K562 (cell line): ENCODE data around the gene CKMT2. TPM values are rescaled to one million over a fixed set of nuclear protein-coding genes. Genes with fewer than 3 reads are reported as not detected.

Experiments used
- ATAC-seq: fragments of 200-7000 bp; cut with Tn5 transposase; 3 replicates; pipeline ENCODE4 v1.9.1; 2020; ENCODE audit warnings: moderate library complexity
- BruUV-seq: library from RNA; stranded (reverse); fragments of 400-500 nt; replicated peaks from 2 replicates; lab custom pipeline; 2021; lab: Mats Ljungman, UMichigan
- CTCF ChIA-PET: fragments of 300-600 bp; formaldehyde crosslinking; extraction: SDS; loops from one replicate; lab custom pipeline; 2021; ENCODE audit warnings: low intra/inter-chr PET ratio; lab: Yijun Ruan, JAX
- POLR2A ChIA-PET: fragments of 300-600, 350-650 bp; sonication (Branson Sonifier 250); formaldehyde crosslinking; extraction: SDS; loops from one replicate; lab custom pipeline; 2021; ENCODE audit warnings: antibody characterized with exemption, inconsistent platforms; lab: Yijun Ruan, JAX
- DNase-seq, 4 experiments: peaks; one replicate each; pipeline versions ENCODE4 v3.0.0 to v3.0.0-alpha.2; 2011 to 2018; ENCODE audit warnings: low spot score in 3 of 4, mixed read lengths in 3 of 4; ENCODE audit errors: extremely low read depth in 1 of 4
- FAIRE-seq: peaks from 2 replicates; lab custom pipeline; 2011; peaks lifted over from hg19 to GRCh38; lab: Jason Lieb, UNC
- H2AFZ ChIP-seq: 2 replicates; pipeline ENCODE4 v1.6.0; 2011; ENCODE audit warnings: low read depth, low read length, control low read depth, inconsistent platforms
- H3K27ac ChIP-seq: fragments of 200-600 bp; 3 replicates; pipeline ENCODE4 v1.8.0; 2011; ENCODE audit warnings: low read depth, mild to moderate bottlenecking, control low read depth, inconsistent platforms, low read length, moderate library complexity, mixed read lengths; ENCODE audit errors: extremely low read depth
- H3K27me3 ChIP-seq, 2 experiments: fragments of 300-600 bp in 1 of 2; 2 replicates in 1 of 2; 3 replicates in 1 of 2; pipeline versions ENCODE4 v1.6.0 to v1.8.0; 2011; ENCODE audit warnings: inconsistent platforms in 2 of 2, low read length in 2 of 2, mild to moderate bottlenecking in 1 of 2, mixed read lengths in 1 of 2, moderate library complexity in 1 of 2; ENCODE audit not compliant: control insufficient read depth in 2 of 2, insufficient read depth in 2 of 2
- H3K36me3 ChIP-seq: fragments of 300-600 bp; 3 replicates; pipeline ENCODE4 v1.8.0; 2011; ENCODE audit warnings: mild to moderate bottlenecking, low read length, inconsistent platforms; ENCODE audit not compliant: control insufficient read depth, insufficient read depth
- H3K4me1 ChIP-seq, 2 experiments: fragments of 200-600 bp in 1 of 2; replicated peaks in 1 of 2; 2 replicates in 1 of 2; 3 replicates in 1 of 2; pipeline versions ENCODE4 v1.5.1 to v1.8.0; 2011; ENCODE audit warnings: inconsistent platforms in 2 of 2, low read length in 2 of 2, mild to moderate bottlenecking in 1 of 2, mixed read lengths in 1 of 2, moderate library complexity in 1 of 2; ENCODE audit not compliant: control insufficient read depth in 2 of 2, insufficient read depth in 2 of 2
- H3K4me2 ChIP-seq: 2 replicates; pipeline ENCODE4 v1.6.1; 2011; ENCODE audit warnings: low read length, control low read depth, inconsistent platforms, mixed read lengths; ENCODE audit not compliant: insufficient read depth
- H3K4me3 ChIP-seq: fragments of 200-600 bp; sonication (generic), shearing (Covaris generic); 2 replicates; pipeline ENCODE4 v1.5.1; 2016; ENCODE audit warnings: control low read depth, inconsistent platforms
- H3K79me2 ChIP-seq: fragments of 200-600 bp; 3 replicates; pipeline ENCODE4 v1.8.0; 2011; ENCODE audit warnings: low read length, inconsistent platforms; ENCODE audit not compliant: control insufficient read depth, insufficient read depth
- H3K9ac ChIP-seq, 2 experiments: 2 replicates each; pipeline versions ENCODE4 v1.6.0 to v1.6.1; 2011; ENCODE audit warnings: low read depth in 2 of 2, low read length in 2 of 2, control low read depth in 1 of 2, inconsistent platforms in 1 of 2, mild to moderate bottlenecking in 1 of 2, mixed read lengths in 1 of 2; ENCODE audit not compliant: insufficient read depth in 1 of 2
- H3K9me1 ChIP-seq: one replicate; pipeline ENCODE4 v1.6.0; 2011; ENCODE audit warnings: inconsistent platforms, mild to moderate bottlenecking, low read length, moderate library complexity; ENCODE audit not compliant: control insufficient read depth, insufficient read depth
- H3K9me3 ChIP-seq: replicated peaks from 2 replicates; pipeline ENCODE4 v1.5.1; 2011; ENCODE audit warnings: low read depth, low read length, inconsistent platforms; ENCODE audit not compliant: control insufficient read depth, insufficient read depth
- H4K20me1 ChIP-seq: replicated peaks from 2 replicates; pipeline ENCODE4 v1.6.1; 2011; ENCODE audit warnings: low read length, inconsistent platforms, mixed read lengths; ENCODE audit not compliant: control insufficient read depth, insufficient read depth
- CAMTA2 ChIP-seq: fragments of 250-450 bp; sonication (Bioruptor Pico); conservative IDR thresholded peaks from 2 replicates; pipeline ENCODE4 v1.5.1; 2022
- CLOCK ChIP-seq: fragments of 250-450 bp; sonication (Bioruptor Pico); IDR thresholded peaks from 2 replicates; pipeline ENCODE4 v1.4.0; 2020; ENCODE audit warnings: mild to moderate bottlenecking, moderate library complexity, borderline replicate concordance
- GATA2 ChIP-seq: sonication (generic); formaldehyde crosslinking; IDR thresholded peaks from 2 replicates; pipeline ENCODE4 v1.4.0; 2020; ENCODE audit warnings: mild to moderate bottlenecking, missing genetic modification reagents
- GTF2F1 ChIP-seq: IDR thresholded peaks from 2 replicates; pipeline ENCODE4 v1.6.1; 2011; ENCODE audit warnings: low read depth, low read length, improper control_type of control experiment
- HIVEP1 ChIP-seq: fragments of 250-450 bp; sonication (Bioruptor Pico); IDR thresholded peaks from 2 replicates; pipeline ENCODE4 v1.4.0; 2020; ENCODE audit warnings: mild to moderate bottlenecking
- HNRNPUL1 ChIP-seq: fragments of 200-400 bp; formaldehyde crosslinking; IDR thresholded peaks from 2 replicates; pipeline ENCODE4 v1.6.1; 2017; ENCODE audit warnings: low read length
- NEUROD1 ChIP-seq: fragments of 150-350 bp; IDR thresholded peaks from 2 replicates; pipeline ENCODE4 v1.6.1; 2014; ENCODE audit warnings: borderline replicate concordance, low read length, low read depth; ENCODE audit not compliant: partially characterized antibody
- RCOR1 ChIP-seq, 2 experiments: IDR thresholded peaks; 2 replicates each; pipeline ENCODE4 v1.6.1; 2012; ENCODE audit warnings: low read depth in 2 of 2, low read length in 2 of 2, borderline replicate concordance in 1 of 2, improper control_type of control experiment in 1 of 2
- RFX1 ChIP-seq: fragments of 450-650 bp; IDR thresholded peaks from 2 replicates; pipeline ENCODE4 v1.6.1; 2016; ENCODE audit warnings: mild to moderate bottlenecking, moderate library complexity
- SIN3A ChIP-seq, 2 experiments: fragments of 150-350 bp in 1 of 2; IDR thresholded peaks; 2 replicates each; pipeline ENCODE4 v1.6.1; 2011 to 2016; ENCODE audit warnings: borderline replicate concordance in 2 of 2, low read depth in 2 of 2, low read length in 2 of 2, mild to moderate bottlenecking in 2 of 2, moderate library complexity in 2 of 2; ENCODE audit not compliant: control insufficient read depth in 1 of 2
- SMARCA5 ChIP-seq: fragments of 450-650 bp; IDR thresholded peaks from 2 replicates; pipeline ENCODE4 v1.6.1; 2016
- SREBF2 ChIP-seq: sonication (generic); formaldehyde crosslinking; IDR thresholded peaks from 2 replicates; pipeline ENCODE4 v1.4.0; 2020; ENCODE audit warnings: mild to moderate bottlenecking, missing genetic modification reagents
- THRAP3 ChIP-seq: fragments of 450-650 bp; IDR thresholded peaks from 2 replicates; pipeline ENCODE4 v1.6.1; 2016; ENCODE audit warnings: mild to moderate bottlenecking, inconsistent platforms, borderline replicate concordance
- ZC3H8 ChIP-seq: fragments of 450-650 bp; IDR thresholded peaks from 2 replicates; pipeline ENCODE4 v1.6.1; 2017
- ZNF395 ChIP-seq: fragments of 200-800 bp; sonication (Bioruptor generic); IDR thresholded peaks from 2 replicates; pipeline ENCODE4 v1.6.1; 2017; ENCODE audit warnings: missing genetic modification characterization, missing compliant biosample characterization
- ZNF778 ChIP-seq: fragments of 450-650 bp; formaldehyde crosslinking; IDR thresholded peaks from 2 replicates; pipeline ENCODE4 v1.4.0; 2020; ENCODE audit warnings: mild to moderate bottlenecking, moderate library complexity
- WGBS: fragments of 100-300 bp; shearing (Covaris generic); methylation state at CpG from one replicate; pipeline ENCODE4 v1.1.6; 2016; ENCODE audit warnings: low coverage, mixed read lengths; ENCODE audit not compliant: insufficient coverage; ENCODE audit errors: missing lambda C conversion rate; 5-methylcytosine and 5-hydroxymethylcytosine counted together
- in situ Hi-C: fragments of 300-500 bp; cut with MboI; formaldehyde crosslinking; loops from 4 replicates; pipeline ENCODE4 v1.15.0; 2018; ENCODE audit warnings: inconsistent platforms, mixed read lengths
- intact Hi-C: fragments of 100-400 bp; cut with micrococcal nuclease; formaldehyde crosslinking; loops from 2 replicates; pipeline ENCODE4 v1.14.2; 2022
- polyA plus RNA-seq, 8 experiments: library from polyadenylated mRNA; depleted of rRNA in 4 of 8; stranded (reverse) in 5 of 8; unstranded in 3 of 8; fragments of >200 nt; fragmentation: Nextera tagmentation in 2 of 8; fragmentation: Illumina TruSeq in 1 of 8; extraction: Ambion mirVana in 2 of 8; extraction: Trizol in 1 of 8; gene quantifications; 2 replicates each; pipeline versions ENCODE4 v1.2.1 to v1.2.3, GENCODE V29; 2011 to 2014; ENCODE audit warnings: inconsistent platforms in 1 of 8, missing spikeins in 1 of 8
- total RNA-seq, 7 experiments: library from RNA; depleted of rRNA in 6 of 7; stranded (reverse); fragments of >200 nt in 6 of 7; fragmentation: Illumina TruSeq in 2 of 7; extraction: Trizol in 2 of 7; gene quantifications; 2 replicates each; pipeline versions ENCODE4 v1.2.1 to v1.2.3, GENCODE V29; 2011 to 2021; ENCODE audit warnings: low replicate concordance in 1 of 7
- TF ChIP-seq, protein P1 (sequence below): fragments of 450-650 bp; IDR thresholded peaks from 2 replicates; pipeline ENCODE4 v1.6.1; 2016; ENCODE audit warnings: antibody characterized with exemption
- TF ChIP-seq, protein P2 (sequence below): fragments of 200-800 bp; sonication (Bioruptor generic); IDR thresholded peaks from 2 replicates; pipeline ENCODE4 v1.6.1; 2017; ENCODE audit warnings: missing genetic modification characterization, missing compliant biosample characterization

The CKMT2 gene
- total and polyA plus RNA-seq, 9 of the 15 experiments (the other 6 are each of a cell fraction or from before 2014, with no cell fraction given): 0.03 TPM; not detected in 8

DNA sequence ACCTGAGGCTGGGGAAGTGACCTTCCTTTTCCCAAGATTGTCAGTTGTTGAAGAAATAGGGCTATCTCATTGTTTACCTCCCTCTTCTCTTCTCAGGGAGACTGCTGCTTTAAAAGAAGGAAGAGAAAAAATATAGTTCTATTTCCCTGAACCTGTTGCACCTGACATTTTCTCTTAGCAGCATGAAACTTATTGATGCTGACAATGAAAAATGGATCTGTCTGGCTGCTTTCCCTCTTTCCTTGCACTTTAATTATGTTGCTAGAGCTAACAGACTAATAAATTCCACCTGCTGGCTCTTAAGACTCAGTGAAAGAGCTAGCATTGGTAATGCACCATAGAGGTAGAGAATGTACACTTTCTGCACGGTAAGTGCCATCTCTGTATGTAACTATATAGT, 6.2 kb upstream of the CKMT2 start:
- WGBS: 0% methylated on average over 1 of the region's 1 CpG
- intact Hi-C loops (no loop called here), in situ Hi-C loops (no loop called here)
- H3K36me3 ChIP-seq: no peaks in the 10 kb centered on the region
- POLR2A ChIA-PET: interaction anchor here (0.5 kb wide), 1 partner anchor 594 kb away, joined by 4 read pairs; no protein-coding TSS in a partner anchor
- no peaks in the 10 kb centered on the region for H3K79me2 ChIP-seq
- CTCF ChIA-PET: no interaction called here
- H3K27ac ChIP-seq: no peak overlapping the region
- no peaks in the 10 kb centered on the region for H3K9me3 ChIP-seq
- no TSS peak for BruUV-seq
- H3K4me3 ChIP-seq: no peak overlapping the region
- H2AFZ ChIP-seq: no peak overlapping the region
- no peak overlapping the region for H3K4me2 ChIP-seq
- no peak for DNase-seq
- no peak overlapping the region for H3K9ac ChIP-seq
- H3K4me1 ChIP-seq: no peaks in the 10 kb centered on the region
- H3K27me3 ChIP-seq: peaks cover 0 to 18% of the 10 kb centered on the region in 2 experiments; a peak in 3 of 5 replicates
- H4K20me1 ChIP-seq: no peaks in the 10 kb centered on the region
- no peak for ATAC-seq
- no peaks in the 10 kb centered on the region for H3K9me1 ChIP-seq
- FAIRE-seq: no peak
- TF ChIP-seq HIVEP1 (CRISPR knock-in tag) (no peak), SMARCA5 (no peak), SREBF2 (CRISPR knock-in tag) (no peak), CLOCK (CRISPR knock-in tag) (no peak), HNRNPUL1 (no peak), ZC3H8 (no peak), GATA2 (no peak), GTF2F1 (no peak), RCOR1 (IDR thresholded peaks at IDR 0.05; ENCODE audit: borderline replicate concordance in 1 of 2, low read depth in 2 of 2, low read length in 2 of 2) (no peak), CAMTA2 (no peak), SIN3A (IDR thresholded peaks at IDR 0.05; ENCODE audit: borderline replicate concordance in 2 of 2, control insufficient read depth in 1 of 2, low read depth in 2 of 2, low read length in 2 of 2) (no peak), THRAP3 (no peak), ZNF395 (CRISPR knock-in tag) (no peak), RFX1 (no peak), ZNF778 (CRISPR knock-in tag) (no peak), NEUROD1 (no peak)
- TF ChIP-seq, protein P1, sequence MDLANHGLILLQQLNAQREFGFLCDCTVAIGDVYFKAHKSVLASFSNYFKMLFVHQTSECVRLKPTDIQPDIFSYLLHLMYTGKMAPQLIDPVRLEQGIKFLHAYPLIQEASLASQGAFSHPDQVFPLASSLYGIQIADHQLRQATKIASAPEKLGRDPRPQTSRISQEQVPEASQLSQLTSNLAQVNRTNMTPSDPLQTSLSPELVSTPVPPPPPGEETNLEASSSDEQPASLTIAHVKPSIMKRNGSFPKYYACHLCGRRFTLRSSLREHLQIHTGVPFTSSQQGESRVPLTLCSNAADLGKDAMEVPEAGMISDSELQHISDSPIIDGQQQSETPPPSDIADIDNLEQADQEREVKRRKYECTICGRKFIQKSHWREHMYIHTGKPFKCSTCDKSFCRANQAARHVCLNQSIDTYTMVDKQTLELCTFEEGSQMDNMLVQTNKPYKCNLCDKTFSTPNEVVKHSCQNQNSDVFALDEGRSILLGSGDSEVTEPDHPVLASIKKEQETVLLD: no peak
- TF ChIP-seq, protein P2, sequence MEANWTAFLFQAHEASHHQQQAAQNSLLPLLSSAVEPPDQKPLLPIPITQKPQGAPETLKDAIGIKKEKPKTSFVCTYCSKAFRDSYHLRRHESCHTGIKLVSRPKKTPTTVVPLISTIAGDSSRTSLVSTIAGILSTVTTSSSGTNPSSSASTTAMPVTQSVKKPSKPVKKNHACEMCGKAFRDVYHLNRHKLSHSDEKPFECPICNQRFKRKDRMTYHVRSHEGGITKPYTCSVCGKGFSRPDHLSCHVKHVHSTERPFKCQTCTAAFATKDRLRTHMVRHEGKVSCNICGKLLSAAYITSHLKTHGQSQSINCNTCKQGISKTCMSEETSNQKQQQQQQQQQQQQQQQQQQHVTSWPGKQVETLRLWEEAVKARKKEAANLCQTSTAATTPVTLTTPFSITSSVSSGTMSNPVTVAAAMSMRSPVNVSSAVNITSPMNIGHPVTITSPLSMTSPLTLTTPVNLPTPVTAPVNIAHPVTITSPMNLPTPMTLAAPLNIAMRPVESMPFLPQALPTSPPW (CRISPR knock-in tag): no peak
